ENCODE results near the gene LRRC75A.
A peak's percentile ranks its signal among the peaks of the same experiment; 100 is the strongest.

LRRC75A gene

GRCh38 chr17:16512011-16512410 lies 20.0 kb upstream of the LRRC75A start:
- no peak for DNase-seq (ENCODE audit: low read depth)
- TF ChIP-seq, protein P1, sequence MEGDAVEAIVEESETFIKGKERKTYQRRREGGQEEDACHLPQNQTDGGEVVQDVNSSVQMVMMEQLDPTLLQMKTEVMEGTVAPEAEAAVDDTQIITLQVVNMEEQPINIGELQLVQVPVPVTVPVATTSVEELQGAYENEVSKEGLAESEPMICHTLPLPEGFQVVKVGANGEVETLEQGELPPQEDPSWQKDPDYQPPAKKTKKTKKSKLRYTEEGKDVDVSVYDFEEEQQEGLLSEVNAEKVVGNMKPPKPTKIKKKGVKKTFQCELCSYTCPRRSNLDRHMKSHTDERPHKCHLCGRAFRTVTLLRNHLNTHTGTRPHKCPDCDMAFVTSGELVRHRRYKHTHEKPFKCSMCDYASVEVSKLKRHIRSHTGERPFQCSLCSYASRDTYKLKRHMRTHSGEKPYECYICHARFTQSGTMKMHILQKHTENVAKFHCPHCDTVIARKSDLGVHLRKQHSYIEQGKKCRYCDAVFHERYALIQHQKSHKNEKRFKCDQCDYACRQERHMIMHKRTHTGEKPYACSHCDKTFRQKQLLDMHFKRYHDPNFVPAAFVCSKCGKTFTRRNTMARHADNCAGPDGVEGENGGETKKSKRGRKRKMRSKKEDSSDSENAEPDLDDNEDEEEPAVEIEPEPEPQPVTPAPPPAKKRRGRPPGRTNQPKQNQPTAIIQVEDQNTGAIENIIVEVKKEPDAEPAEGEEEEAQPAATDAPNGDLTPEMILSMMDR (IDR thresholded peaks at IDR 0.05; ENCODE audit: control insufficient read depth, insufficient read depth, low read depth, low read length, missing control alignments): no peak

DNA sequence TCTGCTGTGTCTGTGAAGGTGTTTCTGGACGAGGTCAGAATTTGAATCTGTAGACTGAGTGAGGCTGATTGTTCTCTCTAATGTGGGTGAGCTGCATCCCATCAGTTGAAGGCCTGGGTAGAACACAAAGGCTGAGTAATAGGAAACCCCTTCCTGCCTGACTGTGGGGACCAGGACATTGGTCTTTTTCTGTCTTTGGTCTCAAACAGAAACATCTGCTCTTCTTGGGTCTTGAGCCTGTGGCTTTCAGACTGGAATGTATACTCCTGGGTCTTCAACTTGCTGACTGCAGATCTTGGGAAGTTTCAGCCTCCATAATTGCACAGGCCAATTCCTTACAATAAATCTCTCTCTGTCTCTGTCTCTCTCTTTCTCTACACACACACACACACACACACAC lies 19.6 kb upstream of the LRRC75A start:
- no peak for DNase-seq (ENCODE audit: low read depth)
- TF ChIP-seq, protein P1 (IDR thresholded peaks at IDR 0.05; ENCODE audit: control insufficient read depth, insufficient read depth, low read depth, low read length, missing control alignments): no peak
- H3K4me3 ChIP-seq (ENCODE audit: control insufficient read depth, low read depth, low read length): no peak overlapping the region

More at GRCh38 chr17:16512011-16512410, 20.0 kb upstream of the LRRC75A start:
- H3K4me3 ChIP-seq (ENCODE audit: control insufficient read depth, low read depth, low read length): no peak overlapping the region

DNA sequence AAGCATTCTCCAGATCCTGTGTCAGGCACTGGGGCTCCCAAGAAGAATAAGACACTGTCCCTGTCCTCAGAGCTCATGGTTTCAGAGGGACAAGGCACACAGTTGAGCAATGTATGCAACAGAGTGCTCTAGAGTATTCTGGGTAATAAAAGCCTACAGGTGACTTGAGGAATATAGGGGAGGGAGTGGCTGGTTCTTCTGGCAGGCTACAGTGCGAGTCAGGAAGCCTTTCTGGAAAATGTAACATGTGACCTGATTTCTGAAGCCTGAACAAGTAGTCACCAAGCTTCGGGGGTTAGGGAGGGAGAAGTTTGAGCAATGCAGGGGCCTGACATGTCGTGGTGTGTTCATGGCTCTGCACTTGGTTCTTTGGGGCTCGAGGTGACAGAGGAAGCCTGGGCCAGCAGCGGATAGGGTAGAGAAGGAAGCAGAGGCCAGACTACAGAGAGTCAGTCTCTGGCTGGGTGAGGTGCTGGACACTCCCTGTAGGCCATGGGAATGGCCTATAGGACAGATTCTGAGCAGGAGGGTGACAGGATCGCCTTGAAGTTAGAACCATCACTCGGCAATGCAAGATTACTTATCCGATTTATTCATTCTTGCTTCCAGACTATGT lies 16.0 kb upstream of the LRRC75A start:
- DNase-seq (ENCODE audit: low read depth): no peak
- H3K4me3 ChIP-seq (ENCODE audit: control insufficient read depth, low read depth, low read length): no peak overlapping the region
- TF ChIP-seq, protein P1 (IDR thresholded peaks at IDR 0.05; ENCODE audit: control insufficient read depth, insufficient read depth, low read depth, low read length, missing control alignments): no peak

DNA sequence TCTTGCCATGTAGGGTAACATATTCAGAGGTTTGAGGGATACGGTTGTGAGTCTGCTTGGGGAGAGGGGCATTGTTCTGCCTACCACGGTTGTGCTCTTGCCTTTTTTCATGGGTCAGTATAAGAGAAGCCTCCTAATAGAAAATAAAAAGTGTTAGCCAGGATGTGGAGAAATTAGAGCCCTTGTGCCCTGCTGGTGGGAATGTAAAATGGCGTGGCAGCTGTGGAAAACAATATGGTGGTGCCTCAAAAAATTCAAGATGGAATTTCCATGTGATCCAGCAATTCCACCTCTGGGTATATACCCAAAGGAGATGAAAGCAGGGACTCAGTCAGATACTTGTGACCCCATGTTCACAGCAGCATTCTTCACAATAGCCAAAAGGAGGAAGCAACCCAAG lies 14.2 kb upstream of the LRRC75A start:
- no peak for DNase-seq (ENCODE audit: low read depth)
- no peak overlapping the region for H3K4me3 ChIP-seq (ENCODE audit: control insufficient read depth, low read depth, low read length)
- TF ChIP-seq, protein P1 (IDR thresholded peaks at IDR 0.05; ENCODE audit: control insufficient read depth, insufficient read depth, low read depth, low read length, missing control alignments): peak; percentile 18

GRCh38 chr17:16504984-16505383 lies 13.0 kb upstream of the LRRC75A start:
- no peak overlapping the region for H3K4me3 ChIP-seq (ENCODE audit: control insufficient read depth, low read depth, low read length)
- TF ChIP-seq, protein P1 (IDR thresholded peaks at IDR 0.05; ENCODE audit: control insufficient read depth, insufficient read depth, low read depth, low read length, missing control alignments): no peak

GRCh38 chr17:16496820-16497489 lies 5.0 kb upstream of the LRRC75A start:
- DNase-seq (ENCODE audit: low read depth): no peak
- TF ChIP-seq, protein P1 (IDR thresholded peaks at IDR 0.05; ENCODE audit: control insufficient read depth, insufficient read depth, low read depth, low read length, missing control alignments): no peak
- no peak overlapping the region for H3K4me3 ChIP-seq (ENCODE audit: control insufficient read depth, low read depth, low read length)

More at GRCh38 chr17:16504984-16505383, 13.0 kb upstream of the LRRC75A start:
- DNase-seq (ENCODE audit: low read depth): no peak
